ENCODE data around the gene DMRTC2.

DMRTC2 gene

GRCh38 chr19:41816761-41817160 is 28.1 kb upstream of the DMRTC2 start:
- TF ChIP-seq ZFX (IDR thresholded peaks at IDR 0.05; ENCODE audit: borderline replicate concordance) (no peak), CTCF (IDR thresholded peaks at IDR 0.05) (no peak)
- no peak overlapping the region for H3K27ac ChIP-seq

GRCh38 chr19:41821003-41821735 is 23.7 kb upstream of the DMRTC2 start:
- TF ChIP-seq CTCF (IDR thresholded peaks at IDR 0.05) = peak; percentile 78
- TF ChIP-seq ZFX (IDR thresholded peaks at IDR 0.05; ENCODE audit: borderline replicate concordance) = no peak
- no peak overlapping the region for H3K27ac ChIP-seq

- no peak for TF ChIP-seq CTCF (IDR thresholded peaks at IDR 0.05)
- TF ChIP-seq ZFX (IDR thresholded peaks at IDR 0.05; ENCODE audit: borderline replicate concordance) = no peak
- no peak overlapping the region for H3K27ac ChIP-seq
These were observed 6.7 kb upstream of the DMRTC2 start for GRCh38 chr19:41837981-41838708.

GRCh38 chr19:41839211-41839610 is 5.6 kb upstream of the DMRTC2 start:
- TF ChIP-seq ZFX (IDR thresholded peaks at IDR 0.05; ENCODE audit: borderline replicate concordance) (no peak), CTCF (IDR thresholded peaks at IDR 0.05) (no peak)
- H3K27ac ChIP-seq = no peak overlapping the region

GRCh38 chr19:41843371-41843770 is 1.5 kb upstream of the DMRTC2 start:
- TF ChIP-seq ZFX (IDR thresholded peaks at IDR 0.05; ENCODE audit: borderline replicate concordance) (no peak), CTCF (IDR thresholded peaks at IDR 0.05) (no peak)
- H3K27ac ChIP-seq = no peak overlapping the region

GRCh38 chr19:41844601-41845000 is 241 bp upstream of the DMRTC2 start, which contains the start of gene LYPD4:
TSS of gene LYPD4 (minus strand) at chr19:41844683. CDS start at chr19:41839285, 5,398 bp downstream.
- no peak for TF ChIP-seq ZFX (IDR thresholded peaks at IDR 0.05; ENCODE audit: borderline replicate concordance)
- no peak for TF ChIP-seq CTCF (IDR thresholded peaks at IDR 0.05)
- no peak within 1 kb of the TSS for H3K27ac ChIP-seq

GRCh38 chr19:41845051-41845590 is 279 bp downstream of the DMRTC2 start:
- TF ChIP-seq CTCF (IDR thresholded peaks at IDR 0.05) (no peak), ZFX (IDR thresholded peaks at IDR 0.05; ENCODE audit: borderline replicate concordance) (no peak)
- H3K27ac ChIP-seq = no peak overlapping the region

Data from 22Rv1 (cell line).